Prostate gland (tissue), 2 donors: ENCODE results near the gene FXYD4.

Source experiments
- CTCF ChIP-seq, 4 experiments: fragments of 200-600 bp in 2 of 4; fragments of 450-650 bp in 2 of 4; sonication (generic) in 2 of 4; IDR thresholded peaks; 1 replicate in 3 of 4; 2 replicates in 1 of 4; pipeline ENCODE4 v1.5.1; 2016 to 2019; ENCODE audit warnings: antibody characterized with exemption in 4 of 4, mild to moderate bottlenecking in 2 of 4, moderate library complexity in 2 of 4
- POLR2A ChIP-seq: fragments of 450-650 bp; IDR thresholded peaks from one replicate; pipeline ENCODE4 v1.6.1; 2016; ENCODE audit warnings: antibody characterized with exemption, mild to moderate bottlenecking

DNA sequence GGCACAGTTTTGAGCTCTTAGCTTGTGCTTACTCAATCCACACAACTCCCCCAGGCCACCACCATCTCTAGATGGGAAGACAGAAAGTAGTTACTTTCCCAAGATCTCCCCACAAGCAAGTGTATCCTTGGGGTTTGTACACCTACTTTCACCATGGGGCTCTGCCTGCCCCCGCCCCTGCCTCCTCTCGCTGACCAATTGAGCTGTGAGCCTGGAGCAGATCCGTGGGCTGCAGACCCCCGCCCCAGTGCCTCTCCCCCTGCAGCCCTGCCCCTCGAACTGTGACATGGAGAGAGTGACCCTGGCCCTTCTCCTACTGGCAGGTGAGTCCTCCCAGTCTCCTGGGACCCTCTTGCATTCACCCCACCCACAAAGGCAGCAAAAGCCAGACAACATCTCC, 2.0 kb downstream of the FXYD4 start:
- TF ChIP-seq CTCF (IDR thresholded peaks at IDR 0.05): no peak
- TF ChIP-seq POLR2A: no peak
